Measurements from ENCODE around the gene TMPRSS7. TPM values are rescaled to one million over a fixed set of nuclear protein-coding genes. Genes with fewer than 3 reads are reported as not detected.
A peak's percentile ranks its signal among the peaks of the same experiment; 100 is the strongest.

TMPRSS7 gene
- total RNA-seq, 1 donor from 2014 or later = not detected

DNA sequence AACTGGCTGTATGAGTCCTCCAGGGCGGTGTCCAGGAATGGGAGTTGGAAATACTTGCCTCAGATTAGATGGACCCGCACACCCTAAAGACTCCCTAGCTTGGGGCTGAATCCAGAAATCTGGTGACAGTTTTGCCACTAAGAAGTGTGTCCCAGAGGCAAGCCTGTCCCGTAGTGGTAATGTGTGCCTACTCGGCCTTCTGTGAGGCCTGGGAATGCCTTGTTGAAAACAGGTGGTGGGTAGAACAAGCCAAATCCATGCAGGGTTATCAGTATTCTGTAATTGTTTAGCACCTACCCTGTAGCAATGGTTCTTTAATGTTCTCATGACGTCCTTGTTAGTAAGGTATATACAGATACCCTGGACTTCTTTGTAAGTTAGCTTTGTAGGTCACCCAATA, 53.2 kb downstream of the TMPRSS7 start:
- TF ChIP-seq EZH2phosphoT487 (IDR thresholded peaks at IDR 0.05) = no peak
- TF ChIP-seq CTCF (IDR thresholded peaks at IDR 0.05) = no peak
- Mint-ChIP-seq H3K36me3 (no peaks in the 10 kb centered on the region), H3K4me3 (no peak overlapping the region), H3K4me1 (peaks cover 34% of the 10 kb centered on the region), H3K27ac (no peak overlapping the region), H3K9me3 (peaks cover 2% of the 10 kb centered on the region), H3K27me3 (ENCODE audit: insufficient read depth, low read depth) (peaks cover 15% of the 10 kb centered on the region)
- H3K36me3 ChIP-seq = no peaks in the 10 kb centered on the region
- peaks cover 19% of the 10 kb centered on the region for H3K4me1 ChIP-seq
- no peaks in the 10 kb centered on the region for H4K20me1 ChIP-seq (ENCODE audit: low read depth)
- no peaks in the 10 kb centered on the region for H3K9me3 ChIP-seq (ENCODE audit: low read depth)
- H3K27ac ChIP-seq = no peak overlapping the region
- H3K9ac ChIP-seq = no peak overlapping the region
- H3K27me3 ChIP-seq = peaks cover 46% of the 10 kb centered on the region
- H3K79me2 ChIP-seq (ENCODE audit: low read depth) = no peaks in the 10 kb centered on the region
- H3K4me3 ChIP-seq = no peak overlapping the region
- no peak for DNase-seq (ENCODE audit: low spot score)
- H3F3A ChIP-seq (ENCODE audit: low read depth) = peaks cover 13% of the 10 kb centered on the region
- H3K4me2 ChIP-seq = no peak overlapping the region
- no peak overlapping the region for H2AFZ ChIP-seq (replicated peaks)

- Histone ChIP-seq H3K4me1 (peaks cover 28% of the 10 kb centered on the region), H2AFZ (replicated peaks) (no peak overlapping the region), H4K20me1 (ENCODE audit: low read depth) (no peaks in the 10 kb centered on the region), H3K79me2 (ENCODE audit: low read depth) (no peaks in the 10 kb centered on the region), H3K9me3 (ENCODE audit: low read depth) (no peaks in the 10 kb centered on the region), H3K9ac (no peak overlapping the region), H3F3A (ENCODE audit: low read depth) (peaks cover 21% of the 10 kb centered on the region), H3K27ac (no peak overlapping the region), H3K27me3 (peaks cover 39% of the 10 kb centered on the region), H3K4me2 (no peak overlapping the region), H3K36me3 (no peaks in the 10 kb centered on the region), H3K4me3 (no peak overlapping the region)
- Mint-ChIP-seq H3K27me3 (ENCODE audit: insufficient read depth, low read depth) (peaks cover 15% of the 10 kb centered on the region), H3K4me1 (peaks cover 43% of the 10 kb centered on the region), H3K9me3 (peaks cover 2% of the 10 kb centered on the region), H3K36me3 (no peaks in the 10 kb centered on the region), H3K4me3 (no peak overlapping the region), H3K27ac (no peak overlapping the region)
- DNase-seq (ENCODE audit: low spot score) = no peak
- TF ChIP-seq EZH2 (IDR thresholded peaks at IDR 0.05) (no peak), EZH2phosphoT487 (IDR thresholded peaks at IDR 0.05) (no peak), CTCF (IDR thresholded peaks at IDR 0.05) (no peak)
Measured at GRCh38 chr3:112088944-112089343, 54.4 kb downstream of the TMPRSS7 start.

GRCh38 chr3:112089956-112090886, 55.7 kb downstream of the TMPRSS7 start:
- Histone ChIP-seq H3K27ac (no peak overlapping the region), H3K4me3 (no peak overlapping the region), H3K9me3 (ENCODE audit: low read depth) (no peaks in the 10 kb centered on the region), H3K9ac (no peak overlapping the region), H2AFZ (replicated peaks) (no peak overlapping the region), H3K4me1 (peaks cover 28% of the 10 kb centered on the region), H3K4me2 (peak overlapping the region; percentile 19), H4K20me1 (ENCODE audit: low read depth) (no peaks in the 10 kb centered on the region), H3K79me2 (ENCODE audit: low read depth) (no peaks in the 10 kb centered on the region), H3K36me3 (no peaks in the 10 kb centered on the region), H3K27me3 (peaks cover 26% of the 10 kb centered on the region), H3F3A (ENCODE audit: low read depth) (peaks cover 21% of the 10 kb centered on the region)
- peaks cover 2% of the 10 kb centered on the region for H3K9me3 Mint-ChIP-seq
- peaks cover 39% of the 10 kb centered on the region for H3K4me1 Mint-ChIP-seq
- no peak for DNase-seq (ENCODE audit: low spot score)
- peaks cover under 1% of the 10 kb centered on the region for H3K36me3 Mint-ChIP-seq
- H3K27me3 Mint-ChIP-seq (ENCODE audit: insufficient read depth, low read depth) = peaks cover 10% of the 10 kb centered on the region
- H3K4me3 Mint-ChIP-seq = no peak overlapping the region
- H3K27ac Mint-ChIP-seq = no peak overlapping the region
- no peak for TF ChIP-seq CTCF (IDR thresholded peaks at IDR 0.05)
- no peak for TF ChIP-seq EZH2 (IDR thresholded peaks at IDR 0.05)
- TF ChIP-seq EZH2phosphoT487 (IDR thresholded peaks at IDR 0.05) = no peak
